ENCODE results near the gene MAN2A1.

DNA sequence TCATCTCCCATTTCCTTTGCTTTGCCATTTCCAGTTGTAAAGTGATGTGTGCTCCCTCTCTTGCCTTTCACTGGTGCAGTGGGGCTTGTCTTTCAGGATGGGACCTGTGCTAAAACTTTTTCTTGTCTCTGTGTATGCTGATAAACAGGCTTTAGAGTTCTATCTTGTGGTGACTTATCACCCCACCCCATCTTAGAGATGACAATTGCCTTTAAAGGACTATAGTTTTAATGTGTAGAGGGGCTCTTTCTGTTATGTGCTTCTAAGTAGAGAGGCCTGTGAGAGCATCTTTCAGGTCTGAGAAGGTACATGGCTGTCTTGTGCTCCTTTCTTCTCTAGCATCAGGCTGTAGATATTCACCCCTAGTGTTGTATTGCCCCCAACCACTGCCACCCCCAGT lies 21.9 kb downstream of the MAN2A1 start:
- TF ChIP-seq ZFP3 (tag by site-specific recombination; IDR thresholded peaks at IDR 0.05; ENCODE audit: low read depth) (no peak), ZNF292 (tag by site-specific recombination; IDR thresholded peaks at IDR 0.05; ENCODE audit: borderline replicate concordance, low read depth) (no peak), GFI1B (tag by site-specific recombination; IDR thresholded peaks at IDR 0.05) (no peak), ZNF354C (tag by site-specific recombination; IDR thresholded peaks at IDR 0.05; ENCODE audit: borderline replicate concordance, low read depth) (no peak), ZNF138 (tag by site-specific recombination; IDR thresholded peaks at IDR 0.05; ENCODE audit: borderline replicate concordance) (no peak), ZNF324 (tag by site-specific recombination; IDR thresholded peaks at IDR 0.05) (no peak)
- TF ChIP-seq, protein P1, sequence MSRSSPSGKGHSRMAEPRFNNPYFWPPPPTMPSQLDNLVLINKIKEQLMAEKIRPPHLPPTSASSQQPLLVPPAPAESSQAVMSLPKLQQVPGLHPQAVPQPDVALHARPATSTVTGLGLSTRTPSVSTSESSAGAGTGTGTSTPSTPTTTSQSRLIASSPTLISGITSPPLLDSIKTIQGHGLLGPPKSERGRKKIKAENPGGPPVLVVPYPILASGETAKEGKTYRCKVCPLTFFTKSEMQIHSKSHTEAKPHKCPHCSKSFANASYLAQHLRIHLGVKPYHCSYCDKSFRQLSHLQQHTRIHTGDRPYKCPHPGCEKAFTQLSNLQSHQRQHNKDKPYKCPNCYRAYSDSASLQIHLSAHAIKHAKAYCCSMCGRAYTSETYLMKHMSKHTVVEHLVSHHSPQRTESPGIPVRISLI (tag by site-specific recombination; IDR thresholded peaks at IDR 0.05), result no peak
- TF ChIP-seq, protein P2, sequence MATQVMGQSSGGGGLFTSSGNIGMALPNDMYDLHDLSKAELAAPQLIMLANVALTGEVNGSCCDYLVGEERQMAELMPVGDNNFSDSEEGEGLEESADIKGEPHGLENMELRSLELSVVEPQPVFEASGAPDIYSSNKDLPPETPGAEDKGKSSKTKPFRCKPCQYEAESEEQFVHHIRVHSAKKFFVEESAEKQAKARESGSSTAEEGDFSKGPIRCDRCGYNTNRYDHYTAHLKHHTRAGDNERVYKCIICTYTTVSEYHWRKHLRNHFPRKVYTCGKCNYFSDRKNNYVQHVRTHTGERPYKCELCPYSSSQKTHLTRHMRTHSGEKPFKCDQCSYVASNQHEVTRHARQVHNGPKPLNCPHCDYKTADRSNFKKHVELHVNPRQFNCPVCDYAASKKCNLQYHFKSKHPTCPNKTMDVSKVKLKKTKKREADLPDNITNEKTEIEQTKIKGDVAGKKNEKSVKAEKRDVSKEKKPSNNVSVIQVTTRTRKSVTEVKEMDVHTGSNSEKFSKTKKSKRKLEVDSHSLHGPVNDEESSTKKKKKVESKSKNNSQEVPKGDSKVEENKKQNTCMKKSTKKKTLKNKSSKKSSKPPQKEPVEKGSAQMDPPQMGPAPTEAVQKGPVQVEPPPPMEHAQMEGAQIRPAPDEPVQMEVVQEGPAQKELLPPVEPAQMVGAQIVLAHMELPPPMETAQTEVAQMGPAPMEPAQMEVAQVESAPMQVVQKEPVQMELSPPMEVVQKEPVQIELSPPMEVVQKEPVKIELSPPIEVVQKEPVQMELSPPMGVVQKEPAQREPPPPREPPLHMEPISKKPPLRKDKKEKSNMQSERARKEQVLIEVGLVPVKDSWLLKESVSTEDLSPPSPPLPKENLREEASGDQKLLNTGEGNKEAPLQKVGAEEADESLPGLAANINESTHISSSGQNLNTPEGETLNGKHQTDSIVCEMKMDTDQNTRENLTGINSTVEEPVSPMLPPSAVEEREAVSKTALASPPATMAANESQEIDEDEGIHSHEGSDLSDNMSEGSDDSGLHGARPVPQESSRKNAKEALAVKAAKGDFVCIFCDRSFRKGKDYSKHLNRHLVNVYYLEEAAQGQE (tag by site-specific recombination; IDR thresholded peaks at IDR 0.05), result no peak
- TF ChIP-seq, protein P3, sequence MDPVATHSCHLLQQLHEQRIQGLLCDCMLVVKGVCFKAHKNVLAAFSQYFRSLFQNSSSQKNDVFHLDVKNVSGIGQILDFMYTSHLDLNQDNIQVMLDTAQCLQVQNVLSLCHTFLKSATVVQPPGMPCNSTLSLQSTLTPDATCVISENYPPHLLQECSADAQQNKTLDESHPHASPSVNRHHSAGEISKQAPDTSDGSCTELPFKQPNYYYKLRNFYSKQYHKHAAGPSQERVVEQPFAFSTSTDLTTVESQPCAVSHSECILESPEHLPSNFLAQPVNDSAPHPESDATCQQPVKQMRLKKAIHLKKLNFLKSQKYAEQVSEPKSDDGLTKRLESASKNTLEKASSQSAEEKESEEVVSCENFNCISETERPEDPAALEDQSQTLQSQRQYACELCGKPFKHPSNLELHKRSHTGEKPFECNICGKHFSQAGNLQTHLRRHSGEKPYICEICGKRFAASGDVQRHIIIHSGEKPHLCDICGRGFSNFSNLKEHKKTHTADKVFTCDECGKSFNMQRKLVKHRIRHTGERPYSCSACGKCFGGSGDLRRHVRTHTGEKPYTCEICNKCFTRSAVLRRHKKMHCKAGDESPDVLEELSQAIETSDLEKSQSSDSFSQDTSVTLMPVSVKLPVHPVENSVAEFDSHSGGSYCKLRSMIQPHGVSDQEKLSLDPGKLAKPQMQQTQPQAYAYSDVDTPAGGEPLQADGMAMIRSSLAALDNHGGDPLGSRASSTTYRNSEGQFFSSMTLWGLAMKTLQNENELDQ (tag by site-specific recombination; IDR thresholded peaks at IDR 0.05; ENCODE audit: low read depth), result no peak
- TF ChIP-seq, protein P4, sequence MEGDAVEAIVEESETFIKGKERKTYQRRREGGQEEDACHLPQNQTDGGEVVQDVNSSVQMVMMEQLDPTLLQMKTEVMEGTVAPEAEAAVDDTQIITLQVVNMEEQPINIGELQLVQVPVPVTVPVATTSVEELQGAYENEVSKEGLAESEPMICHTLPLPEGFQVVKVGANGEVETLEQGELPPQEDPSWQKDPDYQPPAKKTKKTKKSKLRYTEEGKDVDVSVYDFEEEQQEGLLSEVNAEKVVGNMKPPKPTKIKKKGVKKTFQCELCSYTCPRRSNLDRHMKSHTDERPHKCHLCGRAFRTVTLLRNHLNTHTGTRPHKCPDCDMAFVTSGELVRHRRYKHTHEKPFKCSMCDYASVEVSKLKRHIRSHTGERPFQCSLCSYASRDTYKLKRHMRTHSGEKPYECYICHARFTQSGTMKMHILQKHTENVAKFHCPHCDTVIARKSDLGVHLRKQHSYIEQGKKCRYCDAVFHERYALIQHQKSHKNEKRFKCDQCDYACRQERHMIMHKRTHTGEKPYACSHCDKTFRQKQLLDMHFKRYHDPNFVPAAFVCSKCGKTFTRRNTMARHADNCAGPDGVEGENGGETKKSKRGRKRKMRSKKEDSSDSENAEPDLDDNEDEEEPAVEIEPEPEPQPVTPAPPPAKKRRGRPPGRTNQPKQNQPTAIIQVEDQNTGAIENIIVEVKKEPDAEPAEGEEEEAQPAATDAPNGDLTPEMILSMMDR (tag by site-specific recombination; IDR thresholded peaks at IDR 0.05), result no peak
- TF ChIP-seq, protein P5, sequence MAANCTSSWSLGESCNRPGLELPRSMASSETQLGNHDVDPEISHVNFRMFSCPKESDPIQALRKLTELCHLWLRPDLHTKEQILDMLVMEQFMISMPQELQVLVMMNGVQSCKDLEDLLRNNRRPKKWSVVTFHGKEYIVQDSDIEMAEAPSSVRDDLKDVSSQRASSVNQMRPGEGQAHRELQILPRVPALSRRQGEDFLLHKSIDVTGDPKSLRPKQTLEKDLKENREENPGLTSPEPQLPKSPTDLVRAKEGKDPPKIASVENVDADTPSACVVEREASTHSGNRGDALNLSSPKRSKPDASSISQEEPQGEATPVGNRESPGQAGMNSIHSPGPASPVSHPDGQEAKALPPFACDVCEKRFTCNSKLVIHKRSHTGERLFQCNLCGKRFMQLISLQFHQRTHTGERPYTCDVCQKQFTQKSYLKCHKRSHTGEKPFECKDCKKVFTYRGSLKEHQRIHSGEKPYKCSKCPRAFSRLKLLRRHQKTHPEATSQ (tag by site-specific recombination; IDR thresholded peaks at IDR 0.05), result no peak
- TF ChIP-seq, protein P6, sequence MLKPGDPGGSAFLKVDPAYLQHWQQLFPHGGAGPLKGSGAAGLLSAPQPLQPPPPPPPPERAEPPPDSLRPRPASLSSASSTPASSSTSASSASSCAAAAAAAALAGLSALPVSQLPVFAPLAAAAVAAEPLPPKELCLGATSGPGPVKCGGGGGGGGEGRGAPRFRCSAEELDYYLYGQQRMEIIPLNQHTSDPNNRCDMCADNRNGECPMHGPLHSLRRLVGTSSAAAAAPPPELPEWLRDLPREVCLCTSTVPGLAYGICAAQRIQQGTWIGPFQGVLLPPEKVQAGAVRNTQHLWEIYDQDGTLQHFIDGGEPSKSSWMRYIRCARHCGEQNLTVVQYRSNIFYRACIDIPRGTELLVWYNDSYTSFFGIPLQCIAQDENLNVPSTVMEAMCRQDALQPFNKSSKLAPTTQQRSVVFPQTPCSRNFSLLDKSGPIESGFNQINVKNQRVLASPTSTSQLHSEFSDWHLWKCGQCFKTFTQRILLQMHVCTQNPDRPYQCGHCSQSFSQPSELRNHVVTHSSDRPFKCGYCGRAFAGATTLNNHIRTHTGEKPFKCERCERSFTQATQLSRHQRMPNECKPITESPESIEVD (tag by site-specific recombination; IDR thresholded peaks at IDR 0.05), result no peak
